Measurements from ENCODE around the gene AFF3.

AFF3 gene

GRCh38 chr2:99725820-99726219 is 416.6 kb downstream of the AFF3 start:
- DNase-seq (ENCODE audit: extremely low read depth in 1 of 2, low read depth in 1 of 2), result no peak

GRCh38 chr2:99722476-99722875 is 419.9 kb downstream of the AFF3 start:
- no peak for DNase-seq (ENCODE audit: extremely low read depth in 1 of 2, low read depth in 1 of 2)

- DNase-seq (ENCODE audit: extremely low read depth in 1 of 2, low read depth in 1 of 2), result no peak
Observed at GRCh38 chr2:99719102-99719501, 423.3 kb downstream of the AFF3 start.

- no peak for DNase-seq (ENCODE audit: extremely low read depth in 1 of 2, low read depth in 1 of 2)
Observed at GRCh38 chr2:99715956-99716355, 426.4 kb downstream of the AFF3 start.

GRCh38 chr2:99714349-99714748 is 428.0 kb downstream of the AFF3 start:
- DNase-seq (ENCODE audit: extremely low read depth in 1 of 2, low read depth in 1 of 2), result no peak

- DNase-seq (ENCODE audit: extremely low read depth in 1 of 2, low read depth in 1 of 2), result no peak
Observed at GRCh38 chr2:99711144-99711543, 431.2 kb downstream of the AFF3 start.

- no peak for DNase-seq (ENCODE audit: extremely low read depth in 1 of 2, low read depth in 1 of 2)
Observed at GRCh38 chr2:99710721-99711120, 431.7 kb downstream of the AFF3 start.

GRCh38 chr2:99709229-99709628 is 433.2 kb downstream of the AFF3 start:
- no peak for DNase-seq (ENCODE audit: extremely low read depth in 1 of 2, low read depth in 1 of 2)

- no peak for DNase-seq (ENCODE audit: extremely low read depth in 1 of 2, low read depth in 1 of 2)
Observed at GRCh38 chr2:99708231-99708630, 434.2 kb downstream of the AFF3 start.

GRCh38 chr2:99707592-99707991 is 434.8 kb downstream of the AFF3 start:
- no peak for DNase-seq (ENCODE audit: extremely low read depth in 1 of 2, low read depth in 1 of 2)

GRCh38 chr2:99706735-99707134 is 435.7 kb downstream of the AFF3 start:
- no peak for DNase-seq (ENCODE audit: extremely low read depth in 1 of 2, low read depth in 1 of 2)

- DNase-seq (ENCODE audit: extremely low read depth in 1 of 2, low read depth in 1 of 2), result no peak
Observed at GRCh38 chr2:99701503-99701902, 440.9 kb downstream of the AFF3 start.

GRCh38 chr2:99700482-99701398 is 441.6 kb downstream of the AFF3 start:
- DNase-seq (ENCODE audit: extremely low read depth in 1 of 2, low read depth in 1 of 2), result no peak

GRCh38 chr2:99698896-99699295 is 443.5 kb downstream of the AFF3 start:
- DNase-seq (ENCODE audit: extremely low read depth in 1 of 2, low read depth in 1 of 2), result no peak

- DNase-seq (ENCODE audit: extremely low read depth in 1 of 2, low read depth in 1 of 2), result no peak
Observed at GRCh38 chr2:99697811-99698568, 444.4 kb downstream of the AFF3 start.

GRCh38 chr2:99695944-99696253 is 446.5 kb downstream of the AFF3 start:
- DNase-seq (ENCODE audit: extremely low read depth in 1 of 2, low read depth in 1 of 2), result no peak

GRCh38 chr2:99695130-99695943 is 447.1 kb downstream of the AFF3 start:
- no peak for DNase-seq (ENCODE audit: extremely low read depth in 1 of 2, low read depth in 1 of 2)

- no peak for DNase-seq (ENCODE audit: extremely low read depth in 1 of 2, low read depth in 1 of 2)
Observed at GRCh38 chr2:99694331-99694730, 448.1 kb downstream of the AFF3 start.

- DNase-seq (ENCODE audit: extremely low read depth in 1 of 2, low read depth in 1 of 2), result no peak
Observed at GRCh38 chr2:99692785-99693184, 449.6 kb downstream of the AFF3 start.

- no peak for DNase-seq (ENCODE audit: extremely low read depth in 1 of 2, low read depth in 1 of 2)
Observed at GRCh38 chr2:99691926-99692325, 450.5 kb downstream of the AFF3 start.

- DNase-seq (ENCODE audit: extremely low read depth in 1 of 2, low read depth in 1 of 2), result no peak
Observed at GRCh38 chr2:99689145-99689742, 453.1 kb downstream of the AFF3 start.

All from activated CD8-positive, alpha-beta memory T cell treated with anti-CD3 and anti-CD28 coated beads for 1 hour (primary cell).